HG02623 (cell line): ENCODE measurements around the gene TMA7.
"Not testable (repeated sequence)": the region's sequence is repeated elsewhere in the genome, so short reads cannot be mapped to it uniquely, and the experiment has no call there.

ENCODE experiments used
- ATAC-seq: cut with Tn5 transposase; IDR thresholded peaks from one replicate; pipeline ENCODE4 v1.9.1; 2021; ENCODE audit warnings: moderate library complexity; ENCODE audit not compliant: unreplicated experiment

TMA7 gene

DNA sequence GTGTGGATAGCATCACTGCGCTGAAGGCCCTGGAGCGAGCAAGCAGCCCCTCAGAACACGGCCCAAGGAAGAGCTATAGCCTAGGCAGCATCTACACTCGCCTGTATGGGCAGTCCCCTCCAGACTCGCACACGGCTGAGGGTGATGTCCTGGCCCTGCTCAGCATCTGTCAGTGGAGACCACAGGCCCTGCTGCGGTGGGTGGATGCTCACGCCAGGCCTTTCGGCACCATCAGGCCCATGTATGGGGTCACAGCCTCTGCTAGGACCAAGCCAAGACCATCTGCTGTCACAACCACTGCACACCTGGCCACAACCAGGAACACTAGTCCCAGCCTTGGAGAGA, 27.0 kb downstream of the TMA7 start:
- no peak for ATAC-seq

DNA sequence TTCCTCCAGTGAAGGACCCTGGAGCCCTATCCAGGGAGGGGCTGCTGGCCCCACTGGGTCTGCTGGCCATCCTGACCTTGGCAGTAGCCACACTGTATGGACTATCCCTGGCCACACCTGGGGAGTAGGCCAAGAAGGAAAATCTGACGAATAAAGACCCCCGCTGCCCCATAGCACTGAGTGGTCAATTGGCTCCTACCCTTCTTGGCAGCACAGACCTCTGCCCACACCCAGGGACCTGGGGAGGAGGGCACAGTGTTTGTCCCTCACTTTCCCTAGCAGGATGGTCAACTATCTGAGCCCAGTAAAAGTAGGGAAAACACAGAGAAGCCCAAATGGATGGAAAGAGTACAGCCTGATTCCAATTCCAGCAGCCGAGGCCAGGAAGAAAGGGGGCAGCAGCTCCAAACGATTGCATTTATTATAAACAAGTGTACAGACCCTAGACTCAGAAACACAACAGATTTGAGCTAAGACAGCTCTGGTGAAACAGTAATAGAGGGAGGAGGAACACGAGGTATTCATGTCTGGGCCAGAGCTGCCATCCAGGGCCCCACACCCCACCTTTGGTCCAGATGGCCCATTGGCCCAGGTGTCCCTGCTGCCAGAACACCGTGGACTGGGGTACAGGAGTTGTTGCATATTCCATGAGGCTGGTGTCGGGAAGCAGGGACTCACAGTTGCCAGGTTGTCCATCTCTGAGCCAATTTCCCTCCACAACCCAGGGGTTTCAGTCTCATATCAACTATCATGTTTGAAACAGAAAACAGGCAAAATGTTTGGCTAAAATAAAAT, 27.6 kb downstream of the TMA7 start:
- ATAC-seq = no peak

GRCh38 chr3:48468329-48468731, 28.3 kb downstream of the TMA7 start:
- no peak for ATAC-seq

DNA sequence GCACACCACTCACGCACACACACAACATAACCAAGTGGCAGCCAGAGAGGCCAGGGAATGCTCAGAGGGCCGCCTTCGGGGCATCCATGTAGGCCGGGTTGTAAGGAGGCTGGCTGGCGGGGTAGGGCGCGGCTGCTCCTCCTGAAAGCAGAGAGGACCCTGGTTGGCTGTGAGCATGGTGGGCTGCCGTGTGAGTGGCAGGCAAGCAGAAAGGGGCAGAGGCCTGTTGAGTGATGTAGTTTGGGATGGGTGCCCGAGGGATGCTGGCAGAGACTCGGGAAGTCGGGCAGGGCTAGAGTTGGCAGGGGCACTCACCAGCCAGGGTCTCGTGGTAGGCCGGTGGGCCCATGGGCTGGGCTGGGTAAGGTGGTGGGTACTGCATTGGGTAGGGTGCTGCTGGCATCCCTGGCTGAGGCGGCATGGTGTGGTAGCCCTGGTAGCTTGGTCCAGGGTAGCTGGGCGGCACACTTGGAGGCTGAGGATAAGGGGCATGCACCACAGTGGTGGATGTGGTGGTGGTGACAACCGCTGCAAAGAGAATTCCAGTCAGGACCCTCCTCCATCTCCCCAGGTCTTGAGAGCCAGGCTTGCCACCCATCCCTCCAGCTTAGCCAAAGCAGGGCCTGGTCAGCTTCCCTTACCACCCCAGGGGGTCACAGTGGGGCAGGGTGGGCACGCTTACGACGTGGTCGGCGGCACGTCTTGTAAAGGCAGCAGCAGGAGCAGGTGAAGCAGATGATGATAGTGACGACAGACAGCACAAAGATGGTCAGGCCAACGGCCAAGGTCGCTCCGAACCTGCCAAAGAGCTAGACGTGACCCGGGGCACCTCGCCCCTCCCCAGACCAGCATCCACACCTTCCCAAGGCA, 29.2 kb downstream of the TMA7 start:
- ATAC-seq = no peak

GRCh38 chr3:48470286-48470685, 30.2 kb downstream of the TMA7 start:
- ATAC-seq = no peak

GRCh38 chr3:48472673-48472922, 32.5 kb downstream of the TMA7 start:
- ATAC-seq = peak; percentile 8

DNA sequence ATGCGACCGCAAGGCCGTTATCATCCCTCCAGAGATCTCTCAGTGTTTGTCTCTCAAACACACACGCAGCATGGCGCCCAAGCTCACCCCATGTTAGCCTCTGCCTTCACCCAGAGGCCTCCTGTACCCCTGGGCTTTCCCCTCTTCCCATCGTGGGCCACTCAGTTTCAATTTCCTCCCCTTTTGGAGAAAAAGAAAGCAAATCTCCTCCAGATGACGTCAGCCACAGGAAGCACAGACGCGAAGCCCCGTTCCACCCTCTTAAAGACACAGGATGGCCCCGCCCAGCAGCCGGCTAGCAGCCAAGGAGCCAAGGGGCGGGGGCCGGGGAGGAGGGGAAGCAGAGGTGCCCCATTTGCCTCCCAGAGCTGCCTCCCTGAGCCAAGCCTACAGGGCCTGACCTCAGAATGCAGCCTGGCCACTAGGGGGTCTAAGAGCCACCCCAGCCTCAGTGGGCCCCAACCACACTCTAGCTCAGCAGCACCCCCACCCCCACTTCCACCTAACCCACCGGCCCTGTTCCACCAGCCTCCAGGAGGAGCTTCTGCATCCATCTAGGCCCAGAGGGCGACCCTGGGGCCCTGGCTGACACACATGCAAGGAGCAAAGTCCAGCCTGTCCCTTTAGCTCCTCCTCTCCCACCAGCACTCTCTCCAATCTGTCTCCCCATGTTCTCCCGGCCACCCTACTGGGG, 33.0 kb downstream of the TMA7 start:
- ATAC-seq = peak; percentile 74

DNA sequence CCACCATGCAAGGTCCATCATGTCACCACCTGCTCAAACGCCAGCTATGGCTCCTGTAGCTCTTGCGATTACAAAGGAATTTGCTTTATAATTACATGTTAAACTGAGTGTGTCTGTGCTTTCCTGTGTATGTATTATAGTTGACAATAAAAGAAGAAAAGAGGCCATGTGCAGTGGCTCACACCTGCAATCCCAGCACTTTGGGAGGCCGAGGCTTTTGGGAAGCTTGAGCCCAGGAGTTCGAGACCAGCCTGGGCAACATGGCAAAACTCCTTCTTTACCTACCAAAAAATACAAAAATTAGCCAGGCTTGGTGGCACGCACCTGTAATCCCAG, 33.5 kb downstream of the TMA7 start:
- ATAC-seq = no peak

GRCh38 chr3:48474031-48474430, 34.0 kb downstream of the TMA7 start:
- not testable (repeated sequence) for ATAC-seq

- ATAC-seq = no peak
These were observed 34.6 kb downstream of the TMA7 start for GRCh38 chr3:48474619-48475018.

DNA sequence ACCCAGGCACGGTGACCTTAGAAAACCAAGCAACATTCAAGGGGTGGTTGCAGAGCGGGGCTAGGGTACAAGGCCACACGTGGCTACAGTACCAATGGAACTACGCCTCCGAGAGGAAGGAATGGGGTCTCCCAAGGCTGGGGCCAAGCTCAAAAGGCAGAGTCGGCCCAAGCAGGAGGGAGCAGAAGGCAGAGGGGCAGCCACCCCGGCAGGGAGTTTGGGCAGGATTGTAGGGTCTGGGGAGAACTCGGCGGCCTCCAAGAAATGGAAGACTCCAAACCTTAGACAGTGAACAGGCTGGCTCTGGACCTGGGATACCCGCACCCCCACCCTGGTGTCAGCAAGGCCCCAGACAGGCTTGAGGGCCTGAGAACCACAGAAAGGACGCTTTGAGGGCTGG, 35.1 kb downstream of the TMA7 start:
- no peak for ATAC-seq

DNA sequence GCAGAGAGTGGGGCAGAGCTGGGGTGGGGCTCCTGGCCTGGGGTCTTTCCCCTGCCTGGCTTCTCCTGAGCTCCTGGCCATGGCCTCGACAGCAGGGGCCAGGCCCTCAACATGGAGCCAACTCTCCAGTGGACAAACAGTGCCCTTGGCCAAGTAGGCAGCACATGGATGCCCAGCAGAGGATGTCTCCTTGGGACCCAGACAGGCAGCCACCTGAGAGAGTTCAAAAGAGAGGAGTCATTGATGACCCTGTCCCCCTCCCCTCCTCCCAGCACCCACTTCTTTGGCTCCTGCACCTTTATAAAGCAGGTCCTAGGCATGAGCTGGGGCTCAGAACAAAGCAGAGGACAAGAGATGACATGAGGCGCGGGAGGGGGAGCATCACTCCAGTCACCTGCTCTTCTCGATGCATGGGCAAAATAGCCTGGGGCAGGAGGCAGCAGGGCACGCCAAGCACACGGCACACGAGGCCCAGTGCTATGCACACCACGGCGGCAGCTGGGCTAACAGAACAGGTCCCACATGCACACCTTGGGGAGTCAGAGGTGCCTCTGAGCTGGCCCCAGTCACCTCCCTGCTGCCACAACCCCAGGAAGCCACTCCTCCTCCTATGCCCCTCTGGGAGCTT, 36.5 kb downstream of the TMA7 start:
- ATAC-seq = no peak

DNA sequence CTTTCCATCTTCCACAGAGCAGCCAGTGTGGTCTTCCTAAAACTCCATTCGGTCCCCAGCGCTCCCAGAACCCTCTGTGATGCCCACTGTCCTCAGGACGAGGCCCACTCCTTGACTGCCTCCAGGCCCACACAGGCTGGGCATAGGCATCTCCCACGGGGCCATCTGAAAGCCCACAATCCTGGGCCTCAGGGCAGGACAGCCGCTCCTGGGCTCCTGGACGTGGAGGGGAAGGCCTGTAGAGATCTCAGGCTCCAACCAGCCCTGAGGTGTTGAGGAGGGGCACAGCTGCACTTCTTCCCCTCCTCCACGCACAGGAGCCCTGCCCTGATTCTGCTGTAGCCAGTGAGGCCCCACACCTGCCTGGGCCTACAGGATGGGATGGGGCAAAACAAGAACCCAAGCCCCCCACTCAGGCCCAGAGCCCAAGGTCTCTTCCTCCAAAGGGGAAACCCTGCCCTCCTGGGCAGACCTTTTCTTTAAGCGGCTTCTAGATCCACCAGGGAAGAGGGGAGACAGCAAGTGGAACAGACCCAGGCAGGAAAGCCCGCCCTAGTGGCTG, 38.0 kb downstream of the TMA7 start:
- ATAC-seq = no peak

DNA sequence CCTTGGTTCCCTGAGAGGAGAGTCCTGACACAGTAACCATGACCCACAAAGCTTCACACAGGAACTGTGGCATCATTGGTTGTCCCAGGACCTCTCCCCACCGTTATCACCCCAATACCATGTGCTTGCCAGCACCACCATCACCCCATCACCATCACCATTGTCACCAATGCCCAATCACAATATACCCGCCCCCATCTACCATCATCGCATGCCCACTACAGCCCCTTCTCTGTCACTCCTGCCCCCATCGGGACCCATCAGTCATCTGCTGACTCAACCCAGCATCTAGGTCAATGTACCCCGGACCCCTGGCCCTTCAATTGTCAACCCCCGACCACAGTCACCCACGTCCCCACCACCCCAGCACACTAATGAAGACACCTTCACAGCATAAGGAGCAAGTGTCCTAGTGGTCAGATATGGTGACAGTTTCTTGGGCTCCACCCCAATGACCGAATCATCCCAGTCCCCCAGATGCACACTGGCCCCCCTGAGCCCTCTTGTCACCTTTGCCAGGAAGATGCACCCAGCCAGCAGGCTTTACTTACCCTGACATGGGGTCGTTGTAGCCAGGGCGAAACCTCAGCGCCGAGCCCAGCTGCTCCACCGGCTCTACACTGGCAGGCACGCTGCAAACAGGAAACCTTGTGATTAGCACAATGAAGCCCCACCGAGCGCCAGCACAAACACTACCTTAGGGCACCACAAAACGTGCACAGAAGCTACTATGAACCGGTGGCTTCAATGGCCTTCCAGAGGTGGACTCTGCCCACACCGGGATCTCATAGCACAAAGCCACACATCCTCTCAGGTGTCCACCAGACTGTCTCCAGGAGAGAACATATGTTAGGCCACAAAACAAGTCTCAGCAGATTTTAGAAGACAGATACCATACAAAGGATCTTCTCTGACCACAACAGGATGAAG, 38.8 kb downstream of the TMA7 start:
- no peak for ATAC-seq

- not testable (repeated sequence) for ATAC-seq
These were observed 40.8 kb downstream of the TMA7 start for GRCh38 chr3:48480891-48481290.

GRCh38 chr3:48482822-48483221, 42.8 kb downstream of the TMA7 start:
- not testable (repeated sequence) for ATAC-seq

GRCh38 chr3:48486952-48487351, 46.9 kb downstream of the TMA7 start:
- no peak for ATAC-seq

- no peak for ATAC-seq
These were observed 52.6 kb downstream of the TMA7 start for GRCh38 chr3:48492461-48493202.

DNA sequence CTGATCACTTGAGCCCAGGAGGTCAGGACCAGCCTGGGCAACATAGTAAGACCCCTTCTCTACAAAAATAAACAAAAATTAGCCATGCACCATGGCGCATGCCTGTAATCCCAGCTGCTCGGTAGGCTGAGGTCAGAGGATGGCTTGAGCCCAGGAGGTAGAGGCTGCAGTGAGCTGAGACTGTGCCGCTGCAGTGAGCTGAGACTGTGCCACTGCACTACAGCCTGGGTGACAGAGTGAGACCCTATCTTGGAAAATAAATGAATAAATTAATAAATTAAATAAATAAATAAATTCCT, 53.1 kb downstream of the TMA7 start:
- no peak for ATAC-seq
